ENCODE measurements around the gene TF.

The TF gene

GRCh38 chr3:133753779-133754164 is 7.6 kb downstream of the TF start:
- Mint-ChIP-seq H3K4me1 (no peaks in the 10 kb centered on the region), H3K27me3 (ENCODE audit: low read depth) (no peaks in the 10 kb centered on the region), H3K27ac (no peak overlapping the region), H3K9me3 (no peaks in the 10 kb centered on the region), H3K36me3 (ENCODE audit: low read depth) (no peaks in the 10 kb centered on the region), H3K4me3 (no peak overlapping the region)
- TF ChIP-seq CTCF (IDR thresholded peaks at IDR 0.05; ENCODE audit: unreplicated experiment in 3 of 3): no peak

- no peaks in the 10 kb centered on the region for H3K27me3 Mint-ChIP-seq (ENCODE audit: low read depth)
- no peaks in the 10 kb centered on the region for H3K9me3 Mint-ChIP-seq
- H3K4me3 Mint-ChIP-seq: no peak overlapping the region
- no peak for TF ChIP-seq CTCF (IDR thresholded peaks at IDR 0.05; ENCODE audit: unreplicated experiment in 3 of 3)
- H3K27ac Mint-ChIP-seq: no peak overlapping the region
- no peaks in the 10 kb centered on the region for H3K36me3 Mint-ChIP-seq (ENCODE audit: low read depth)
- no peaks in the 10 kb centered on the region for H3K4me1 Mint-ChIP-seq
Measured at GRCh38 chr3:133754455-133754854, 8.3 kb downstream of the TF start.

GRCh38 chr3:133754973-133755828 is 9.0 kb downstream of the TF start:
- TF ChIP-seq CTCF (IDR thresholded peaks at IDR 0.05; ENCODE audit: unreplicated experiment in 3 of 3): no peak
- Mint-ChIP-seq H3K27me3 (ENCODE audit: low read depth) (no peaks in the 10 kb centered on the region), H3K4me3 (no peak overlapping the region), H3K27ac (no peak overlapping the region), H3K36me3 (ENCODE audit: low read depth) (no peaks in the 10 kb centered on the region), H3K9me3 (no peaks in the 10 kb centered on the region), H3K4me1 (no peaks in the 10 kb centered on the region)

GRCh38 chr3:133756716-133757694 is 10.8 kb downstream of the TF start:
- H3K4me1 Mint-ChIP-seq: no peaks in the 10 kb centered on the region
- H3K9me3 Mint-ChIP-seq: no peaks in the 10 kb centered on the region

More at GRCh38 chr3:133756716-133757694, 10.8 kb downstream of the TF start:
- H3K4me3 Mint-ChIP-seq: no peak overlapping the region
- no peaks in the 10 kb centered on the region for H3K36me3 Mint-ChIP-seq (ENCODE audit: low read depth)
- no peak for TF ChIP-seq CTCF (IDR thresholded peaks at IDR 0.05; ENCODE audit: unreplicated experiment in 3 of 3)
- H3K27ac Mint-ChIP-seq: no peak overlapping the region
- no peaks in the 10 kb centered on the region for H3K27me3 Mint-ChIP-seq (ENCODE audit: low read depth)

Measured in nephron (organoid).